Subcutaneous adipose tissue (tissue), 4 donors: ENCODE measurements around the gene G2E3. TPM values are rescaled to one million over a fixed set of nuclear protein-coding genes. Genes with fewer than 3 reads are reported as not detected.

Experiments used
- CTCF ChIP-seq: fragments of 450-650 bp; IDR thresholded peaks from one replicate; pipeline ENCODE4 v1.5.1; 2016; ENCODE audit warnings: low read depth, mild to moderate bottlenecking, control low read depth, antibody characterized with exemption, moderate library complexity
- total RNA-seq, 4 donors: library from RNA; depleted of rRNA; stranded (reverse); fragments of >200 nt; gene quantifications; one replicate each; pipeline ENCODE4 v1.1.0, GENCODE V29; 2016

Gene G2E3
- 10 to 100 TPM in 3 of 4 donors, 1 to 10 TPM in 1; 8.9 to 19.1 (median 15.1) TPM for total RNA-seq

GRCh38 chr14:30558675-30559555 lies at the start of gene G2E3:
TSS of gene G2E3 (plus strand) at chr14:30559158. CDS start at chr14:30581080, 21,922 bp downstream.
- TF ChIP-seq CTCF, result no peak

- no peak for TF ChIP-seq CTCF
These were observed 41.2 kb upstream of the G2E3 start for GRCh38 chr14:30517737-30518136.

- TF ChIP-seq CTCF, result no peak
These were observed 39.9 kb upstream of the G2E3 start for GRCh38 chr14:30518867-30519560.

- no peak for TF ChIP-seq CTCF
These were observed 39.0 kb upstream of the G2E3 start for GRCh38 chr14:30519961-30520360.

- no peak for TF ChIP-seq CTCF
These were observed 38.4 kb upstream of the G2E3 start for GRCh38 chr14:30520536-30520935.

GRCh38 chr14:30521899-30522736 lies 36.8 kb upstream of the G2E3 start:
- TF ChIP-seq CTCF, result no peak
